SIG-M5 treated with dmso at 0.1 percent for 504 hours (cell line): ENCODE results near the gene HOXA3.
A peak's percentile ranks its signal among the peaks of the same experiment; 100 is the strongest.

ENCODE experiments used
- DNase-seq: peaks from one replicate; lab custom pipeline; 2025; ENCODE audit not compliant: unreplicated experiment; lab: John Stamatoyannopoulos, UW

HOXA3 gene

GRCh38 chr7:27168265-27168947 lies 16.0 kb upstream of the HOXA3 start:
- no peak for DNase-seq

GRCh38 chr7:27167916-27168264 lies 15.5 kb upstream of the HOXA3 start:
- no peak for DNase-seq

GRCh38 chr7:27166531-27167505 lies 14.4 kb upstream of the HOXA3 start:
- no peak for DNase-seq

GRCh38 chr7:27165996-27166530 lies 13.7 kb upstream of the HOXA3 start:
- no peak for DNase-seq

GRCh38 chr7:27165089-27165995 lies 13.0 kb upstream of the HOXA3 start, which contains the start of gene HOXA9:
HOXA9 (minus strand) TSS chr7:27165537; CDS start chr7:27165457, 80 bp downstream.
- DNase-seq = peak; percentile 24

GRCh38 chr7:27164367-27165088 lies 12.1 kb upstream of the HOXA3 start:
- no peak for DNase-seq

GRCh38 chr7:27164045-27164366 lies 11.6 kb upstream of the HOXA3 start:
- no peak for DNase-seq

GRCh38 chr7:27163288-27164044 lies 11.1 kb upstream of the HOXA3 start:
- no peak for DNase-seq

- DNase-seq = no peak
These were observed 10.3 kb upstream of the HOXA3 start for GRCh38 chr7:27162561-27163287.

GRCh38 chr7:27161721-27162560 lies 9.6 kb upstream of the HOXA3 start:
- no peak for DNase-seq

GRCh38 chr7:27161214-27161720 lies 8.9 kb upstream of the HOXA3 start:
- DNase-seq = peak; percentile 57

GRCh38 chr7:27160546-27161213 lies 8.3 kb upstream of the HOXA3 start:
- peak; percentile 83 for DNase-seq

- DNase-seq = no peak
These were observed 7.8 kb upstream of the HOXA3 start for GRCh38 chr7:27160145-27160545.

- DNase-seq = no peak
These were observed 7.1 kb upstream of the HOXA3 start for GRCh38 chr7:27159266-27160144.

- DNase-seq = no peak
These were observed 6.3 kb upstream of the HOXA3 start for GRCh38 chr7:27158436-27159265.
